Hepatocyte (in vitro differentiated cells): Measurements from ENCODE around the gene HES1. TPM values are rescaled to one million over a fixed set of nuclear protein-coding genes. Genes with fewer than 3 reads are reported as not detected.

Experiments
- DNase-seq: peaks from one replicate; pipeline ENCODE4 v3.0.0-alpha.2; 2016; ENCODE audit warnings: low spot score
- H2AFZ ChIP-seq: fragments of 200-600 bp; sonication (generic); 2 replicates; pipeline ENCODE4 v1.6.0; 2016; ENCODE audit warnings: antibody characterized with exemption, mild to moderate bottlenecking
- H3K27ac ChIP-seq: fragments of 200-600 bp; sonication (generic); 2 replicates; pipeline ENCODE4 v1.5.1; 2016; ENCODE audit warnings: mild to moderate bottlenecking
- H3K27me3 ChIP-seq: fragments of 200-600 bp; sonication (generic); 2 replicates; pipeline ENCODE4 v1.6.1; 2016
- H3K36me3 ChIP-seq: fragments of 200-600 bp; sonication (generic); replicated peaks from 2 replicates; pipeline ENCODE4 v1.5.1; 2016; ENCODE audit warnings: low read depth; ENCODE audit not compliant: insufficient read depth
- H3K4me1 ChIP-seq: fragments of 200-600 bp; sonication (generic); 2 replicates; pipeline ENCODE4 v1.5.1; 2016; ENCODE audit warnings: mild to moderate bottlenecking, moderate library complexity; ENCODE audit not compliant: insufficient read depth
- H3K4me2 ChIP-seq: fragments of 200-600 bp; sonication (generic); 2 replicates; pipeline ENCODE4 v1.6.0; 2016
- H3K4me3 ChIP-seq: fragments of 200-600 bp; sonication (generic); 2 replicates; pipeline ENCODE4 v1.5.1; 2016; ENCODE audit warnings: mild to moderate bottlenecking
- H3K79me2 ChIP-seq: fragments of 200-600 bp; sonication (generic); 2 replicates; pipeline ENCODE4 v1.6.0; 2017; ENCODE audit warnings: mild to moderate bottlenecking
- H3K9me2 ChIP-seq: fragments of 200-600 bp; sonication (generic); replicated peaks from 2 replicates; pipeline ENCODE4 v1.6.0; 2017; ENCODE audit warnings: mild to moderate bottlenecking; ENCODE audit not compliant: insufficient read depth
- H3K9me3 ChIP-seq: fragments of 200-600 bp; sonication (generic); 2 replicates; pipeline ENCODE4 v1.5.1; 2016; ENCODE audit warnings: low read depth, mild to moderate bottlenecking
- H4K20me1 ChIP-seq: fragments of 200-600 bp; sonication (generic); 2 replicates; pipeline ENCODE4 v1.6.0; 2016; ENCODE audit warnings: mild to moderate bottlenecking; ENCODE audit not compliant: insufficient read depth, poor library complexity, severe bottlenecking
- EZH2 ChIP-seq: fragments of 200-600 bp; sonication (generic); IDR thresholded peaks from 2 replicates; pipeline ENCODE4 v1.6.1; 2016; ENCODE audit warnings: antibody characterized with exemption, mild to moderate bottlenecking, borderline replicate concordance
- EZH2phosphoT487 ChIP-seq: fragments of 200-600 bp; sonication (generic); IDR thresholded peaks from one replicate; pipeline ENCODE4 v1.6.1; 2018; ENCODE audit warnings: antibody characterized with exemption, mild to moderate bottlenecking, low read depth, moderate library complexity; ENCODE audit not compliant: unreplicated experiment, severe bottlenecking
- WGBS: methylation state at CpG from one replicate; pipeline ENCODE4 v1.1.6; 2016; ENCODE audit warnings: low lambda C conversion rate; ENCODE audit errors: missing lambda C conversion rate; 5-methylcytosine and 5-hydroxymethylcytosine counted together
- polyA plus RNA-seq: library from polyadenylated mRNA; unstranded; fragments of >200 nt; fragmentation: Nextera tagmentation; extraction: Ambion mirVana; gene quantifications from 2 replicates; pipeline ENCODE4 v1.2.1, GENCODE V29; 2016
- total RNA-seq: library from RNA; depleted of rRNA; stranded (reverse); fragments of >200 nt; gene quantifications from 2 replicates; pipeline ENCODE4 v1.2.3, GENCODE V29; 2014
- TF ChIP-seq, protein P1 (sequence below): fragments of 200-600 bp; sonication (generic); IDR thresholded peaks from 2 replicates; pipeline ENCODE4 v1.5.1; 2016; ENCODE audit warnings: antibody characterized with exemption, mild to moderate bottlenecking; ENCODE audit not compliant: poor library complexity

Gene HES1
- total and polyA plus RNA-seq, 2 experiments from 2014 or later: 131 to 136 TPM

DNA sequence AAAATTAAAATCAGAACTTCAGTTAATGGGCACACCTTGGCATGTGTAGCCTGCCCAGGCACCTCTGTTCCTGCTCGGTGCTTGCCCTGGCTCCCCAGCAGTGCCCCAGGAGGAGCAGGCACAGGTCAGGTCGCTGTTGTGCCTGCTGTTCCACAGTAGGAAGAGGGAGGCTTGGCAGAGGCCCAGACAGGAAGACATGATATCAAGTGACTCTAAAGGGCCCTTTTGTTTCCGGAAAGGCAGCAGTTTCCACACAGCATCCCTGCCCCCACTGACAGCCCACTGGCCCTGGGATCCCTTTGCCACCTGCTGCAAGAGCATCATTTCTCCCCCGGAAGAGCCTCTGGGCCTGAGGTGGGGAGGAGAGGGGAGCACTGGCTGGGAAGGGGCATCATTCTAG is 40.5 kb upstream of the HES1 start:
- no peak overlapping the region for H2AFZ ChIP-seq

DNA sequence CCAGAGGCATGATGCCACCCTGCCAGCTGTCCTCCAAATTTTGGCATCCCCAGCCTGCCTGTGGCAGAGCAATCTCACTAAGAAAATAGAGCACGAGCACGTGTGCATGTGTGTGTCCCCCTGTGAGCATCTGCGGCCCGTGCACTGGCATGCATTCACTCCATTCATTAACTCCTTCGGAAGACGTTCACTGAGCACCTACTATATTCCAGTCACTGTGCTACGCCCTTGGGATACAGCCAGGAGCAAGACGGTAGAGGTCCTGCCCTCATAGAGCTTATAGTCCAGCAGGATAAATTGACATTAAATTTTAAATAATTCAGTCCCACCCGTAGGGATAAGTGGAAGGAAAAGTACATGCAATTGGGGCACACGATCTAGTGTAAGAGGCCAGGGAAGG is 40.0 kb upstream of the HES1 start:
- Histone ChIP-seq H3K9me2 (no peaks in the 10 kb centered on the region), H3K4me2 (no peak overlapping the region), H2AFZ (no peak overlapping the region), H3K4me1 (peaks cover 14% of the 10 kb centered on the region), H3K79me2 (no peaks in the 10 kb centered on the region), H3K36me3 (no peaks in the 10 kb centered on the region), H3K27me3 (no peaks in the 10 kb centered on the region), H3K4me3 (no peak overlapping the region), H3K9me3 (no peaks in the 10 kb centered on the region), H3K27ac (no peak overlapping the region), H4K20me1 (no peaks in the 10 kb centered on the region)
- WGBS: 97% methylated on average over 10 of the region's 10 CpGs
- no peak for TF ChIP-seq EZH2phosphoT487
- no peak for TF ChIP-seq EZH2
- TF ChIP-seq, protein P1, sequence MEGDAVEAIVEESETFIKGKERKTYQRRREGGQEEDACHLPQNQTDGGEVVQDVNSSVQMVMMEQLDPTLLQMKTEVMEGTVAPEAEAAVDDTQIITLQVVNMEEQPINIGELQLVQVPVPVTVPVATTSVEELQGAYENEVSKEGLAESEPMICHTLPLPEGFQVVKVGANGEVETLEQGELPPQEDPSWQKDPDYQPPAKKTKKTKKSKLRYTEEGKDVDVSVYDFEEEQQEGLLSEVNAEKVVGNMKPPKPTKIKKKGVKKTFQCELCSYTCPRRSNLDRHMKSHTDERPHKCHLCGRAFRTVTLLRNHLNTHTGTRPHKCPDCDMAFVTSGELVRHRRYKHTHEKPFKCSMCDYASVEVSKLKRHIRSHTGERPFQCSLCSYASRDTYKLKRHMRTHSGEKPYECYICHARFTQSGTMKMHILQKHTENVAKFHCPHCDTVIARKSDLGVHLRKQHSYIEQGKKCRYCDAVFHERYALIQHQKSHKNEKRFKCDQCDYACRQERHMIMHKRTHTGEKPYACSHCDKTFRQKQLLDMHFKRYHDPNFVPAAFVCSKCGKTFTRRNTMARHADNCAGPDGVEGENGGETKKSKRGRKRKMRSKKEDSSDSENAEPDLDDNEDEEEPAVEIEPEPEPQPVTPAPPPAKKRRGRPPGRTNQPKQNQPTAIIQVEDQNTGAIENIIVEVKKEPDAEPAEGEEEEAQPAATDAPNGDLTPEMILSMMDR: no peak
- DNase-seq: no peak

More for the DNA sequence above, 40.5 kb upstream of the HES1 start:
- Histone ChIP-seq H3K36me3 (no peaks in the 10 kb centered on the region), H4K20me1 (no peaks in the 10 kb centered on the region), H3K27ac (no peak overlapping the region), H3K4me3 (no peak overlapping the region), H3K9me2 (no peaks in the 10 kb centered on the region), H3K27me3 (no peaks in the 10 kb centered on the region), H3K9me3 (no peaks in the 10 kb centered on the region), H3K79me2 (no peaks in the 10 kb centered on the region), H3K4me2 (no peak overlapping the region), H3K4me1 (peaks cover 14% of the 10 kb centered on the region)
- DNase-seq: no peak
- TF ChIP-seq EZH2 (no peak), EZH2phosphoT487 (no peak)
- TF ChIP-seq, protein P1: no peak
- 92% methylated on average over 4 of the region's 4 CpGs for WGBS

DNA sequence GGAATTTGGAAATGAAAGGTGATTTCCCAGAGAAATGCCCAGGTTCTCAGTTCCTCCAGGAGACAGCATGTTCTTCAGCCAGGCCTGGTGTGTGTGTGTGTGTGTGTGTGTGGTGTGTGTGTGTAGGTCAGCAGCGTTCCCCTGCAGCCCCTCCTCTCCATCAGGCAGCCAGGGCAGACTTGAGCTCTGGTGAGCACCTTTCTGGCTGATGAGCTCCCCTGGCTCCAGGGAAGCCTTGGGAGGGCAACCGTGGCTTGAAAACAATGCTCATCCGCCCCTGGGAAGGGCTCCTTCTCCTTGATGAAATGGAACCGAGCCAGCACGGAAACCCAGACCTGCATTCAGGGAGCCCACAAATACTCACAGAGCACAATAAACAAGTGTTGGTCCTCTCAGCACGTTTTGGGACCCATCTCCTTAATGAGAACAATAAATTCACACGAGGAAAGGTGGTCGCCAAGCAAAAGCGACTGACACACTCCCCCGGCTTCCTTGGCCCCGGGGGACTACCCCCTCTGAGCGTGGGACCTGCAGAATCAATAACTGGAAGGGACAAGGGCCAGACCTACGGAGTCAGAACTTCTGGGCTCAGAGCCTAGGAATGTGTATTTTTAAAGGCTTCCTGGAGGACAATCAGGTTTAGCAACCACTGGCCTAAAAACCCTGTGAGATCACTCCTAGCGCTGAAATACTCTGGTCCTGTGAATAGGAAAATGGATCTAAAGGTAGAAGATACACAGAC is 38.6 kb upstream of the HES1 start:
- Histone ChIP-seq H3K4me2 (no peak overlapping the region), H3K36me3 (no peaks in the 10 kb centered on the region), H2AFZ (no peak overlapping the region), H4K20me1 (no peaks in the 10 kb centered on the region), H3K4me3 (no peak overlapping the region), H3K4me1 (peaks cover 27% of the 10 kb centered on the region), H3K9me2 (no peaks in the 10 kb centered on the region), H3K27ac (no peak overlapping the region), H3K27me3 (no peaks in the 10 kb centered on the region), H3K79me2 (no peaks in the 10 kb centered on the region), H3K9me3 (no peaks in the 10 kb centered on the region)
- TF ChIP-seq EZH2phosphoT487 (no peak), EZH2 (no peak)
- TF ChIP-seq, protein P1: no peak
- no peak for DNase-seq
- 72% methylated on average over 14 of the region's 14 CpGs for WGBS
